Breast epithelium (tissue), 3 donors: Measurements from ENCODE around the gene NEDD4L.

Experiments
- CTCF ChIP-seq, 3 donors: fragments of 450-650 bp; IDR thresholded peaks; one replicate each; pipeline ENCODE4 v1.5.1; 2016 to 2017; ENCODE audit warnings: antibody characterized with exemption in 3 of 3, mild to moderate bottlenecking in 3 of 3, moderate library complexity in 3 of 3
- POLR2A ChIP-seq: fragments of 450-650 bp; IDR thresholded peaks from one replicate; pipeline ENCODE4 v1.6.1; 2016; ENCODE audit warnings: antibody characterized with exemption, mild to moderate bottlenecking, moderate library complexity
- POLR2AphosphoS5 ChIP-seq, 3 donors: sonication (generic); formaldehyde crosslinking; IDR thresholded peaks; one replicate each; pipeline ENCODE4 v1.6.1; 2017; ENCODE audit warnings: antibody characterized with exemption in 3 of 3

GRCh38 chr18:58426611-58427010 is 382.6 kb downstream of the NEDD4L start:
- TF ChIP-seq CTCF (IDR thresholded peaks at IDR 0.05) (no peak), POLR2A (no peak), POLR2AphosphoS5 (IDR thresholded peaks at IDR 0.05) (no peak)
